ENCODE results near the gene SERTAD1.

The SERTAD1 gene

DNA sequence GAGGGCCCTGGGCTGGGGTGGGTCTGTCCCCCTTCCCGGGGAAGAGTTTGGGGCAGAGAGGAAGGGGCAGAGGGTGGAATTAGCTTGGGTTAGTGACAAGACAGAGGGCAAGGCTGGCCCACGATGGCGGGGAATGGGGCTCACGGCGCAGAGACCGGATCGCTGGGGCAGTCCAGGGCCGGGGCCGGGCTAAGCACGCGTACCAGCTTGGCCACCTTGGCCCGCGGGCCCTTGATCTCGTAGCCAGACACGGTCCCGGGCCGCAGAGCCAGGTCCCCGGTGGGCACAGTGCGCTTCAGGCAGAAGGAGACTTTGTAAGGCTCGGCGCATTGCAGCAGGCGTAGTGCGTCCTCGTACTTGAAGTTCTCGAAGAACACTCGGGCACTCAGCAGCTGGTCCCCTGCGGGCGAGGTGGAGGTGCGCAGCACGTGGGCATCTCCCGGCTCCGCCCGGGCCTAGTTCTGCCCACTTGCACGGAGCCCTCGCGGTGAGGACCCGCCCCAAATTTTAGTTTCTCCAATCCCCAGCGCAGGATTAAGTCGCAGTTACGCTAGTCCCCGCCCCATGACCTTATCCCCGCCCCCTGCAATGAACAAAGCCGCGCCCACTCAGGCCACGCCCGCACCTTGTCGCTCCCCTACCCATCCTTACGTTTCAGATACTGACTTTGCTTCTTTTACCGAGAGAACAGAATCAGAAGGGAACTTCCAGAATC is 27.2 kb downstream of the SERTAD1 start:
- no peak overlapping the region for H3K9ac ChIP-seq (ENCODE audit: low read length)
- H4K20me1 ChIP-seq (ENCODE audit: low read depth, low read length), result no peaks in the 10 kb centered on the region
- no peaks in the 10 kb centered on the region for H3K9me3 ChIP-seq (ENCODE audit: insufficient read depth, low read length)
- H3K4me2 ChIP-seq (ENCODE audit: low read depth, low read length, poor library complexity, severe bottlenecking), result no peak overlapping the region
- no peak overlapping the region for H2AFZ ChIP-seq (ENCODE audit: low read depth, low read length, severe bottlenecking)
- TF ChIP-seq, protein P1, sequence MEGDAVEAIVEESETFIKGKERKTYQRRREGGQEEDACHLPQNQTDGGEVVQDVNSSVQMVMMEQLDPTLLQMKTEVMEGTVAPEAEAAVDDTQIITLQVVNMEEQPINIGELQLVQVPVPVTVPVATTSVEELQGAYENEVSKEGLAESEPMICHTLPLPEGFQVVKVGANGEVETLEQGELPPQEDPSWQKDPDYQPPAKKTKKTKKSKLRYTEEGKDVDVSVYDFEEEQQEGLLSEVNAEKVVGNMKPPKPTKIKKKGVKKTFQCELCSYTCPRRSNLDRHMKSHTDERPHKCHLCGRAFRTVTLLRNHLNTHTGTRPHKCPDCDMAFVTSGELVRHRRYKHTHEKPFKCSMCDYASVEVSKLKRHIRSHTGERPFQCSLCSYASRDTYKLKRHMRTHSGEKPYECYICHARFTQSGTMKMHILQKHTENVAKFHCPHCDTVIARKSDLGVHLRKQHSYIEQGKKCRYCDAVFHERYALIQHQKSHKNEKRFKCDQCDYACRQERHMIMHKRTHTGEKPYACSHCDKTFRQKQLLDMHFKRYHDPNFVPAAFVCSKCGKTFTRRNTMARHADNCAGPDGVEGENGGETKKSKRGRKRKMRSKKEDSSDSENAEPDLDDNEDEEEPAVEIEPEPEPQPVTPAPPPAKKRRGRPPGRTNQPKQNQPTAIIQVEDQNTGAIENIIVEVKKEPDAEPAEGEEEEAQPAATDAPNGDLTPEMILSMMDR (IDR thresholded peaks at IDR 0.05; ENCODE audit: insufficient read depth, low read length, poor library complexity, severe bottlenecking), result no peak
- no peak for TF ChIP-seq EZH2phosphoT487 (conservative IDR thresholded peaks at IDR 0.05; ENCODE audit: low read length)
- no peaks in the 10 kb centered on the region for H3F3A ChIP-seq (ENCODE audit: insufficient read depth)
- no peaks in the 10 kb centered on the region for H3K79me2 ChIP-seq (ENCODE audit: insufficient read depth, low read length)
- H3K4me3 ChIP-seq (ENCODE audit: insufficient read depth, low read length, poor library complexity, severe bottlenecking), result no peak overlapping the region
- H3K36me3 ChIP-seq (ENCODE audit: low read length), result no peaks in the 10 kb centered on the region
- H3K9me2 ChIP-seq (replicated peaks; ENCODE audit: insufficient read depth, low read length), result no peaks in the 10 kb centered on the region
- no peak overlapping the region for H3K27ac ChIP-seq (ENCODE audit: low read depth, low read length)
- no peaks in the 10 kb centered on the region for H3K27me3 ChIP-seq (ENCODE audit: low read length)

DNA sequence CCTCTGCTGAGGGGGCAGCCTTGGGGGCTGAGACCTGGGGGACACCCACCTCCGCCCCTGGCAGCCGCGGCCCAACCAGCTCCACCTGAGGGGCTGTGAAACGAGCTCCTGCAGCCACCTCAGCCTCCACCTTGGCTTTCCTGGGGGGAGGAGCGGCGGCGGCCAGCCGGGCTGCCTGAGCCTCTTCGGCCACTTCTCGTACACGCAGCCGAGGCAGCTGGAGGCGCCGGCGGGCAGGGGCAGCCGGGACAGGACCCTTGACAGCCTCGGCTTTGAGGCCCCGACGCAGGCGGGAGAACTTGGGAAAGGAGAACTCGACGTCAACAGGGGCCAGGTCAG is 28.3 kb downstream of the SERTAD1 start:
- no peaks in the 10 kb centered on the region for H3F3A ChIP-seq (ENCODE audit: insufficient read depth)
- H3K4me2 ChIP-seq (ENCODE audit: low read depth, low read length, poor library complexity, severe bottlenecking), result no peak overlapping the region
- no peaks in the 10 kb centered on the region for H3K36me3 ChIP-seq (ENCODE audit: low read length)
- H3K79me2 ChIP-seq (ENCODE audit: insufficient read depth, low read length), result no peaks in the 10 kb centered on the region
- H2AFZ ChIP-seq (ENCODE audit: low read depth, low read length, severe bottlenecking), result no peak overlapping the region
- no peaks in the 10 kb centered on the region for H3K27me3 ChIP-seq (ENCODE audit: low read length)
- no peak overlapping the region for H3K27ac ChIP-seq (ENCODE audit: low read depth, low read length)
- no peaks in the 10 kb centered on the region for H4K20me1 ChIP-seq (ENCODE audit: low read depth, low read length)
- H3K9me2 ChIP-seq (replicated peaks; ENCODE audit: insufficient read depth, low read length), result no peaks in the 10 kb centered on the region
- H3K4me3 ChIP-seq (ENCODE audit: insufficient read depth, low read length, poor library complexity, severe bottlenecking), result no peak overlapping the region
- no peaks in the 10 kb centered on the region for H3K9me3 ChIP-seq (ENCODE audit: insufficient read depth, low read length)
- TF ChIP-seq, protein P1 (IDR thresholded peaks at IDR 0.05; ENCODE audit: insufficient read depth, low read length, poor library complexity, severe bottlenecking), result no peak
- TF ChIP-seq EZH2phosphoT487 (conservative IDR thresholded peaks at IDR 0.05; ENCODE audit: low read length), result no peak
- no peak overlapping the region for H3K9ac ChIP-seq (ENCODE audit: low read length)

DNA sequence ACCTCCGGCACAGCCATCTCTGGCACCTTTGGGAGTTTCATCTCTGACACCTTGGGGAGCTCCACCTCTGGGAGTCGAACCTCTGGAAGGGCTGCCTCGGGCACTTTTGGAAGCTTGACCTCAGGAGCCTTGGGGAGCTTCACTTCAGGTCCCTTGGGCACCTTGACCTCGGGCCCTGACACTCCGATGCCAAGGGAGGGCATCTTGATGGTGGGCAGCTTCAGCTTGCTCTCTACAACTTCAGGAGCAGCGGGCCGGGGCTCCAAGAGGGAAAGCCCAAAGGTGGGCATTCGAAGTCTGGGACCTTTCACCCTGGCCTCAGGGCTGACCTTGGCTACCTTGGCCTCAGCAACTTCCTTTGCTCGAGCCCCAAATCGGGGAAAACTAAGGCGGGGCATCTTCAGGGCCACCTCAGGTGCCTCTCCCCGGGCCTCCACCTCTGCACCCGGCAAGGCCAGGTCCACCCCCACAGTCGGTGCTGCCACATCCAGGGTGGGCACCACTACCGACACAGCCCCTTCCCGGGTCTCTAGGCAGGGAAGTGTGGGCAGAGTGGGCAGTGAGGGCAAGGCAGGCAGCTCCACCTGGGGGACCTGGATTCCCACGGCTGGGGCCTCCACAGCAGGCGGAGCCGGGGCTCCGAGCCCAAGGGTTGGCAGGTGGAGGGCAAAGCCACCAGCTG is 28.8 kb downstream of the SERTAD1 start:
- Histone ChIP-seq H3K9ac (ENCODE audit: low read length) (no peak overlapping the region), H3F3A (ENCODE audit: insufficient read depth) (no peaks in the 10 kb centered on the region), H3K36me3 (ENCODE audit: low read length) (no peaks in the 10 kb centered on the region), H3K9me3 (ENCODE audit: insufficient read depth, low read length) (no peaks in the 10 kb centered on the region), H3K79me2 (ENCODE audit: insufficient read depth, low read length) (no peaks in the 10 kb centered on the region), H3K4me3 (ENCODE audit: insufficient read depth, low read length, poor library complexity, severe bottlenecking) (no peak overlapping the region), H3K27ac (ENCODE audit: low read depth, low read length) (no peak overlapping the region), H3K27me3 (ENCODE audit: low read length) (no peaks in the 10 kb centered on the region), H3K4me2 (ENCODE audit: low read depth, low read length, poor library complexity, severe bottlenecking) (no peak overlapping the region), H3K9me2 (replicated peaks; ENCODE audit: insufficient read depth, low read length) (no peaks in the 10 kb centered on the region), H2AFZ (ENCODE audit: low read depth, low read length, severe bottlenecking) (no peak overlapping the region), H4K20me1 (ENCODE audit: low read depth, low read length) (no peaks in the 10 kb centered on the region)
- no peak for TF ChIP-seq EZH2phosphoT487 (conservative IDR thresholded peaks at IDR 0.05; ENCODE audit: low read length)
- TF ChIP-seq, protein P1 (IDR thresholded peaks at IDR 0.05; ENCODE audit: insufficient read depth, low read length, poor library complexity, severe bottlenecking), result no peak

Measured in SU-DHL-6 (cell line).